ENCODE data around the gene SIPA1L3. TPM values are rescaled to one million over a fixed set of nuclear protein-coding genes. Genes with fewer than 3 reads are reported as not detected.

SIPA1L3 gene
- total and polyA plus RNA-seq, 12 donors: 2.2 to 24.1 (median 11.8) TPM

DNA sequence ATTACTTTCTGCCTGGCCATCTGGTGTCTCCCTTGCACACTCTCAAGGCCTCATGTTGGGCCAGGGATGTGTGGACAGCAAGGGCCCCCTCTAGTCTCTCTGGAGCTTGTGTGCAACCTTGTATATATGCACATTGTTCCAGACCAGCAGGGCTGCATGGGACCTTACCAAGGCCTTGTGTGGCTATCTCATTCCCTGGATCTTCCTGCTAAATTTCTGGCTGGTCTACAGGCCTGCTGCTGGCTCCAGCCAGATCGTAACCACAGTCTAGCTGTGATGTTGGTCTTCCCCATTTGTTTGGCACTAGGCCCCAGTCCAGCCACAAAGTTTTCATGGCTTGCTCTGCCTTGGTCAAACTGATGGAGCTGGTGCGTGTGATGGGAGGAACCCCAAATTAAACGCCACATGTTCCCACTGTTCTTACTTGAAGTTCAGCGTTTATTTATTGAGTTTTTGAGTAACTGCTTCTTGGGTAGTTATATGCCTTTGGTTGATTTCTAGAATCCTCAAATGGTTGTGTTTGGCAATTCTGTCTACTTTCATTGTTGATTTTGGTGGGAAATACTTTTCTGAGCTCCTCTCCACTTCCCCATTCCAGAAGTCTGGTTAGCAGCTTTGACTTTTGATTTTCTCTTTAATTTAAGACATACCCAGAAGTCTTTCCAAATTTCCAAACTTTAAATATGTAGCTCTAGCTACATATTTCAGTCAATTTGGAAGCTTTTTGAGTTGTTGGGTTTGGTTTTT is 56.4 kb downstream of the SIPA1L3 start:
- DNase-seq: no peak
- Histone ChIP-seq H3K27me3 (no peaks in the 10 kb centered on the region), H3K9me3 (replicated peaks in 1 of 3) (no peaks in the 10 kb centered on the region), H3K36me3 (replicated peaks in 1 of 2) (no peaks in the 10 kb centered on the region), H3K4me3 (no peak overlapping the region), H3K27ac (no peak overlapping the region), H3K4me1 (replicated peaks in 1 of 2) (no peaks in the 10 kb centered on the region)
- TF ChIP-seq POLR2A (IDR thresholded peaks at IDR 0.05): no peak
- WGBS, 4 donors: 85 to 90% (median 89%) methylated on average over 4 of the region's 4 CpGs
- intact Hi-C loops (cut with DNase I): no loop called here

DNA sequence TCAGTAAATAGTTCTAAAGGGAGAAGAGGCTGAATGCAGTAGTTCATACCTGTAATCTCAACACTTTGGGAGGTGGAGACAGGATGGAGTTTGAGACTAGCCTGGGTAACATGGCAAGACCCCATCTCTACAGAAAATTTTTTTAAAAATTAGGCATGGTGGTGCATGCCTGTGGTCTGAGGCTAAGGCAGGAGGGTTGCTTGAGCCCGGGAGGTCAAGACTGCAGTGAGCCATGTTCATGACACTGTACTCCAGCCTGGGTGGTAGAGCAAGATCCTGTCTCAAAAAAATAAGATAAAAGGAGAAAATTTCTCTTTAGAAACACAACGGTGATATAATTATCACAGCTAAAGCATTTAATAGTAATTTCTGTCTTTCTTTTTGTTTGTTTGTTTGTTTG is 57.1 kb downstream of the SIPA1L3 start:
- Histone ChIP-seq H3K36me3 (replicated peaks in 1 of 2) (no peaks in the 10 kb centered on the region), H3K4me3 (no peak overlapping the region), H3K27ac (no peak overlapping the region), H3K9me3 (replicated peaks in 1 of 3) (no peaks in the 10 kb centered on the region), H3K27me3 (no peaks in the 10 kb centered on the region), H3K4me1 (replicated peaks in 1 of 2) (no peaks in the 10 kb centered on the region)
- no peak for DNase-seq
- TF ChIP-seq, protein P1, sequence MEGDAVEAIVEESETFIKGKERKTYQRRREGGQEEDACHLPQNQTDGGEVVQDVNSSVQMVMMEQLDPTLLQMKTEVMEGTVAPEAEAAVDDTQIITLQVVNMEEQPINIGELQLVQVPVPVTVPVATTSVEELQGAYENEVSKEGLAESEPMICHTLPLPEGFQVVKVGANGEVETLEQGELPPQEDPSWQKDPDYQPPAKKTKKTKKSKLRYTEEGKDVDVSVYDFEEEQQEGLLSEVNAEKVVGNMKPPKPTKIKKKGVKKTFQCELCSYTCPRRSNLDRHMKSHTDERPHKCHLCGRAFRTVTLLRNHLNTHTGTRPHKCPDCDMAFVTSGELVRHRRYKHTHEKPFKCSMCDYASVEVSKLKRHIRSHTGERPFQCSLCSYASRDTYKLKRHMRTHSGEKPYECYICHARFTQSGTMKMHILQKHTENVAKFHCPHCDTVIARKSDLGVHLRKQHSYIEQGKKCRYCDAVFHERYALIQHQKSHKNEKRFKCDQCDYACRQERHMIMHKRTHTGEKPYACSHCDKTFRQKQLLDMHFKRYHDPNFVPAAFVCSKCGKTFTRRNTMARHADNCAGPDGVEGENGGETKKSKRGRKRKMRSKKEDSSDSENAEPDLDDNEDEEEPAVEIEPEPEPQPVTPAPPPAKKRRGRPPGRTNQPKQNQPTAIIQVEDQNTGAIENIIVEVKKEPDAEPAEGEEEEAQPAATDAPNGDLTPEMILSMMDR (IDR thresholded peaks at IDR 0.05): no peak
- no peak for TF ChIP-seq POLR2A (IDR thresholded peaks at IDR 0.05)
- intact Hi-C loops (cut with DNase I): no loop called here
- WGBS, 4 donors: 88 to 90% (median 89%) methylated on average over 2 of the region's 2 CpGs

DNA sequence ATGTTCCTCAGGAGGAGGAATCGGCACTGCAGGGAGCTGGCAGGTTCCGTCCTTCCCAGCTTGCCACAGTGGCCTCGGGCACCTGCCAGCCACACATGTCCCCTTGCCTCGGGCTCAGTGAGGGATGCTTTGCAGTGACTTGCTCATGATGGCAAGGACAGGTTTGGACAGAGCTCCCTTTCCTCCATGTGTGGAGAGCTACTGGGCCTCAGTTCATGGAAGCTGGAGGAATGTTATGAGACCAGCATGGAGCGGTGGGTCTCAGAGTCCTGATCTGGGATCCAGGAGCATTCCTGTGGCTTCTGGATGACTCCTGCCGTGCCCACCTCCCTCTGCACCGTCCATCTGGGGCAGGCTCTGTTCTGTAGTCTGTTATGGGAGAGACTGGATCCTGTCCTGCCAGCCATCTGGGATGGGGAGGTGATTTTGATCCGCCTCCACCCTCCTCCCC is 59.2 kb downstream of the SIPA1L3 start:
- intact Hi-C loops (cut with DNase I): no loop called here
- DNase-seq: no peak
- WGBS, 4 donors: 89 to 93% (median 91%) methylated on average over 3 to 8 of the region's 8 CpGs
- H3K27me3 ChIP-seq: no peaks in the 10 kb centered on the region
- TF ChIP-seq POLR2A (IDR thresholded peaks at IDR 0.05): no peak
- TF ChIP-seq, protein P1 (IDR thresholded peaks at IDR 0.05): no peak
- no peaks in the 10 kb centered on the region for H3K9me3 ChIP-seq (replicated peaks in 1 of 3)
- H3K4me3 ChIP-seq: no peak overlapping the region
- no peaks in the 10 kb centered on the region for H3K36me3 ChIP-seq (replicated peaks in 1 of 2)
- no peaks in the 10 kb centered on the region for H3K4me1 ChIP-seq (replicated peaks in 1 of 2)
- no peak overlapping the region for H3K27ac ChIP-seq

DNA sequence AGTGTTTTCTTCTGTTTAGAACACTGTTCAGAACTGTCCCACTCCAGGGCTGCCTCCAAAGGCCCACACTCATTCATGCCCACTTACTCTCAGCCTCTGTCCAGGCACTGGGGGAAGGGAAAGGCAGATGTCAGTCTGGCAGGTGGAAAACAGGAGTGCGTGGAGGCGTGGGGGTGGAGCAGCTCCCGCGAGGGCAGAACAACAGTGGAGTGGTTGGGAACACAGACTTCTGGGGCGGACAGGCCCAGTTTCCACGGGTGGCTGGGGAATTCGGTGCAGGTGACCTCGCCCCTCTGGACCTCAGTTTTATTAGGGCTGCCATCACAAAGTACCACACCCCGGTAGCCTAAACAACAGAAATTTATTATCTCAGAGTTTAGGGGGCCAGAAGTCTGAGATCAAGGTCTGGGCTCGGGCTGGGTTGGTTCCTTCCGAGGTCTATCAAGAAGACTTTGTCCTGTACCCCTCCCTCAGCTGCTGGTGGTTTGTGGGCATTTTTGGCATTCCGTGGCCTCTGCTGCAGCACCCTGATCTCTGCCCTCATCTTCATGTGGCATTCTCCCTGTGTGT is 59.7 kb downstream of the SIPA1L3 start:
- intact Hi-C loops (cut with DNase I): no loop called here
- Histone ChIP-seq H3K36me3 (replicated peaks in 1 of 2) (no peaks in the 10 kb centered on the region), H3K4me1 (replicated peaks in 1 of 2) (no peaks in the 10 kb centered on the region), H3K9me3 (replicated peaks in 1 of 3) (no peaks in the 10 kb centered on the region), H3K27ac (no peak overlapping the region), H3K4me3 (no peak overlapping the region), H3K27me3 (no peaks in the 10 kb centered on the region)
- WGBS, 4 donors: 81 to 91% (median 83%) methylated on average over 11 to 12 of the region's 12 CpGs
- TF ChIP-seq, protein P1 (IDR thresholded peaks at IDR 0.05): no peak
- no peak for TF ChIP-seq POLR2A (IDR thresholded peaks at IDR 0.05)
- DNase-seq: no peak

Data from adrenal gland (tissue), 12 donors.